ENCODE data around the gene ZNF668.

DNA sequence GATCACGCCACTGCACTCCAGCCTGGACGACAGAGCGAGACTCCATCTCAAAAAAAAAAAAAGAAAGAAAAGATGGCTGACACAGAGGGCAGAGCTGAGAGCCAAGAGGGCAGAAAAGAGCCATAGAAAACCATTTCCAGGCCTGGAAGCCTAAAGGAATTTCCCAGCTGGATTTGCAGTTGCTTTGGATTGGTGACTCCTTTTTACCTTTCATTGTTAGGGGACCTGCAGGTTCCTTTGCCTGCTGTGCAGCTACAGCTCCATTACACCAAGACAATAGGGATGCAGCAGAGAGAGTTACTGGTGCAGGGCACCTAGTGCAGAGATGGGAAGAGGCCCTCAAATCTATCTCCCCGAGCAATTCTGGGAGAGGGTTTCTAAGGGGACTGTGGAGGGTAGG lies 18.4 kb downstream of the ZNF668 start:
- TF ChIP-seq, protein P1, sequence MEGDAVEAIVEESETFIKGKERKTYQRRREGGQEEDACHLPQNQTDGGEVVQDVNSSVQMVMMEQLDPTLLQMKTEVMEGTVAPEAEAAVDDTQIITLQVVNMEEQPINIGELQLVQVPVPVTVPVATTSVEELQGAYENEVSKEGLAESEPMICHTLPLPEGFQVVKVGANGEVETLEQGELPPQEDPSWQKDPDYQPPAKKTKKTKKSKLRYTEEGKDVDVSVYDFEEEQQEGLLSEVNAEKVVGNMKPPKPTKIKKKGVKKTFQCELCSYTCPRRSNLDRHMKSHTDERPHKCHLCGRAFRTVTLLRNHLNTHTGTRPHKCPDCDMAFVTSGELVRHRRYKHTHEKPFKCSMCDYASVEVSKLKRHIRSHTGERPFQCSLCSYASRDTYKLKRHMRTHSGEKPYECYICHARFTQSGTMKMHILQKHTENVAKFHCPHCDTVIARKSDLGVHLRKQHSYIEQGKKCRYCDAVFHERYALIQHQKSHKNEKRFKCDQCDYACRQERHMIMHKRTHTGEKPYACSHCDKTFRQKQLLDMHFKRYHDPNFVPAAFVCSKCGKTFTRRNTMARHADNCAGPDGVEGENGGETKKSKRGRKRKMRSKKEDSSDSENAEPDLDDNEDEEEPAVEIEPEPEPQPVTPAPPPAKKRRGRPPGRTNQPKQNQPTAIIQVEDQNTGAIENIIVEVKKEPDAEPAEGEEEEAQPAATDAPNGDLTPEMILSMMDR (IDR thresholded peaks at IDR 0.05; ENCODE audit: low read depth, low read length, missing input control), result no peak
- TF ChIP-seq YY1 (IDR thresholded peaks at IDR 0.05), result no peak
- no peak for TF ChIP-seq TAF1 (conservative IDR thresholded peaks at IDR 0.05)

All from liver (tissue), 3 donors.